ENCODE measurements around the gene SMIM23.

Gene SMIM23

GRCh38 chr5:171801839-171802238 lies 16.2 kb downstream of the SMIM23 start:
- no peak for DNase-seq (ENCODE audit: low read depth, low spot score)
- Histone ChIP-seq H3K9me3 (ENCODE audit: insufficient read depth, low read length) (no peaks in the 10 kb centered on the region), H3K4me3 (ENCODE audit: insufficient read length, low read depth) (no peak overlapping the region), H3K36me3 (ENCODE audit: insufficient read depth, insufficient read length, low read length) (no peaks in the 10 kb centered on the region), H3K27me3 (ENCODE audit: insufficient read depth, insufficient read length) (no peaks in the 10 kb centered on the region), H3K4me1 (ENCODE audit: insufficient read depth, insufficient read length) (no peaks in the 10 kb centered on the region), H3K9ac (ENCODE audit: insufficient read length, low read depth) (no peak overlapping the region)
- TF ChIP-seq ZNF274 (IDR thresholded peaks at IDR 0.05; ENCODE audit: low read depth, low read length): no peak
- TF ChIP-seq SUZ12 (IDR thresholded peaks at IDR 0.05; ENCODE audit: extremely low read depth, insufficient read depth, insufficient read length): no peak
- no peak for TF ChIP-seq YY1 (IDR thresholded peaks at IDR 0.05; ENCODE audit: insufficient read depth, insufficient read length)

- H3K36me3 ChIP-seq (ENCODE audit: insufficient read depth, insufficient read length, low read length): no peaks in the 10 kb centered on the region
- no peaks in the 10 kb centered on the region for H3K9me3 ChIP-seq (ENCODE audit: insufficient read depth, low read length)
- H3K27me3 ChIP-seq (ENCODE audit: insufficient read depth, insufficient read length): no peaks in the 10 kb centered on the region
- no peak overlapping the region for H3K4me3 ChIP-seq (ENCODE audit: insufficient read length, low read depth)
- DNase-seq (ENCODE audit: low read depth, low spot score): no peak
- H3K9ac ChIP-seq (ENCODE audit: insufficient read length, low read depth): no peak overlapping the region
- peaks cover 3% of the 10 kb centered on the region for H3K4me1 ChIP-seq (ENCODE audit: insufficient read depth, insufficient read length)
- TF ChIP-seq YY1 (IDR thresholded peaks at IDR 0.05; ENCODE audit: insufficient read depth, insufficient read length) (no peak), SUZ12 (IDR thresholded peaks at IDR 0.05; ENCODE audit: extremely low read depth, insufficient read depth, insufficient read length) (no peak), ZNF274 (IDR thresholded peaks at IDR 0.05; ENCODE audit: low read depth, low read length) (no peak)
Observed at GRCh38 chr5:171805746-171806145, 20.1 kb downstream of the SMIM23 start.

- DNase-seq (ENCODE audit: low read depth, low spot score): no peak
- H3K4me1 ChIP-seq (ENCODE audit: insufficient read depth, insufficient read length): peaks cover 3% of the 10 kb centered on the region
- H3K27me3 ChIP-seq (ENCODE audit: insufficient read depth, insufficient read length): no peaks in the 10 kb centered on the region
- H3K4me3 ChIP-seq (ENCODE audit: insufficient read length, low read depth): no peak overlapping the region
- H3K9ac ChIP-seq (ENCODE audit: insufficient read length, low read depth): no peak overlapping the region
- TF ChIP-seq SUZ12 (IDR thresholded peaks at IDR 0.05; ENCODE audit: extremely low read depth, insufficient read depth, insufficient read length) (no peak), ZNF274 (IDR thresholded peaks at IDR 0.05; ENCODE audit: low read depth, low read length) (no peak), YY1 (IDR thresholded peaks at IDR 0.05; ENCODE audit: insufficient read depth, insufficient read length) (no peak)
- H3K36me3 ChIP-seq (ENCODE audit: insufficient read depth, insufficient read length, low read length): no peaks in the 10 kb centered on the region
- no peaks in the 10 kb centered on the region for H3K9me3 ChIP-seq (ENCODE audit: insufficient read depth, low read length)
Observed at GRCh38 chr5:171806976-171807747, 21.5 kb downstream of the SMIM23 start.

GRCh38 chr5:171808453-171808852 lies 22.8 kb downstream of the SMIM23 start:
- Histone ChIP-seq H3K36me3 (ENCODE audit: insufficient read depth, insufficient read length, low read length) (no peaks in the 10 kb centered on the region), H3K9ac (ENCODE audit: insufficient read length, low read depth) (no peak overlapping the region), H3K4me3 (ENCODE audit: insufficient read length, low read depth) (no peak overlapping the region), H3K9me3 (ENCODE audit: insufficient read depth, low read length) (no peaks in the 10 kb centered on the region), H3K4me1 (ENCODE audit: insufficient read depth, insufficient read length) (peaks cover 3% of the 10 kb centered on the region), H3K27me3 (ENCODE audit: insufficient read depth, insufficient read length) (no peaks in the 10 kb centered on the region)
- TF ChIP-seq YY1 (IDR thresholded peaks at IDR 0.05; ENCODE audit: insufficient read depth, insufficient read length) (no peak), ZNF274 (IDR thresholded peaks at IDR 0.05; ENCODE audit: low read depth, low read length) (no peak), SUZ12 (IDR thresholded peaks at IDR 0.05; ENCODE audit: extremely low read depth, insufficient read depth, insufficient read length) (no peak)
- no peak for DNase-seq (ENCODE audit: low read depth, low spot score)

- Histone ChIP-seq H3K9me3 (ENCODE audit: insufficient read depth, low read length) (no peaks in the 10 kb centered on the region), H3K27me3 (ENCODE audit: insufficient read depth, insufficient read length) (no peaks in the 10 kb centered on the region), H3K4me3 (ENCODE audit: insufficient read length, low read depth) (no peak overlapping the region), H3K9ac (ENCODE audit: insufficient read length, low read depth) (no peak overlapping the region), H3K36me3 (ENCODE audit: insufficient read depth, insufficient read length, low read length) (no peaks in the 10 kb centered on the region), H3K4me1 (ENCODE audit: insufficient read depth, insufficient read length) (peaks cover 3% of the 10 kb centered on the region)
- no peak for TF ChIP-seq SUZ12 (IDR thresholded peaks at IDR 0.05; ENCODE audit: extremely low read depth, insufficient read depth, insufficient read length)
- TF ChIP-seq ZNF274 (IDR thresholded peaks at IDR 0.05; ENCODE audit: low read depth, low read length): no peak
- no peak for TF ChIP-seq YY1 (IDR thresholded peaks at IDR 0.05; ENCODE audit: insufficient read depth, insufficient read length)
- no peak for DNase-seq (ENCODE audit: low read depth, low spot score)
Observed at GRCh38 chr5:171808951-171809350, 23.3 kb downstream of the SMIM23 start.

- no peaks in the 10 kb centered on the region for H3K27me3 ChIP-seq (ENCODE audit: insufficient read depth, insufficient read length)
- H3K36me3 ChIP-seq (ENCODE audit: insufficient read depth, insufficient read length, low read length): no peaks in the 10 kb centered on the region
- no peak overlapping the region for H3K4me3 ChIP-seq (ENCODE audit: insufficient read length, low read depth)
- no peak for TF ChIP-seq SUZ12 (IDR thresholded peaks at IDR 0.05; ENCODE audit: extremely low read depth, insufficient read depth, insufficient read length)
- no peak for TF ChIP-seq YY1 (IDR thresholded peaks at IDR 0.05; ENCODE audit: insufficient read depth, insufficient read length)
- no peak for TF ChIP-seq ZNF274 (IDR thresholded peaks at IDR 0.05; ENCODE audit: low read depth, low read length)
- H3K4me1 ChIP-seq (ENCODE audit: insufficient read depth, insufficient read length): peaks cover 3% of the 10 kb centered on the region
- no peaks in the 10 kb centered on the region for H3K9me3 ChIP-seq (ENCODE audit: insufficient read depth, low read length)
- no peak overlapping the region for H3K9ac ChIP-seq (ENCODE audit: insufficient read length, low read depth)
- DNase-seq (ENCODE audit: low read depth, low spot score): no peak
Observed at GRCh38 chr5:171810227-171810626, 24.6 kb downstream of the SMIM23 start.

GRCh38 chr5:171813270-171813669 lies 27.7 kb downstream of the SMIM23 start:
- no peak for DNase-seq (ENCODE audit: low read depth, low spot score)
- no peak overlapping the region for H3K9ac ChIP-seq (ENCODE audit: insufficient read length, low read depth)
- no peak overlapping the region for H3K4me3 ChIP-seq (ENCODE audit: insufficient read length, low read depth)
- H3K27me3 ChIP-seq (ENCODE audit: insufficient read depth, insufficient read length): no peaks in the 10 kb centered on the region
- TF ChIP-seq SUZ12 (IDR thresholded peaks at IDR 0.05; ENCODE audit: extremely low read depth, insufficient read depth, insufficient read length) (no peak), YY1 (IDR thresholded peaks at IDR 0.05; ENCODE audit: insufficient read depth, insufficient read length) (no peak), ZNF274 (IDR thresholded peaks at IDR 0.05; ENCODE audit: low read depth, low read length) (no peak)
- H3K9me3 ChIP-seq (ENCODE audit: insufficient read depth, low read length): no peaks in the 10 kb centered on the region
- no peaks in the 10 kb centered on the region for H3K36me3 ChIP-seq (ENCODE audit: insufficient read depth, insufficient read length, low read length)
- no peaks in the 10 kb centered on the region for H3K4me1 ChIP-seq (ENCODE audit: insufficient read depth, insufficient read length)

Measured in NT2/D1 (cell line).